GM21381 (cell line): ENCODE measurements around the gene CD47.

Source experiments
- ATAC-seq: cut with Tn5 transposase; IDR thresholded peaks from one replicate; pipeline ENCODE4 v1.9.1; 2021; ENCODE audit warnings: mild to moderate bottlenecking, moderate library complexity; ENCODE audit not compliant: unreplicated experiment

Gene CD47

GRCh38 chr3:108091498-108092250 lies 843 bp upstream of the CD47 start:
- peak; percentile 4 for ATAC-seq

- ATAC-seq, result peak; percentile 8
Measured at GRCh38 chr3:108090049-108090700, 656 bp downstream of the CD47 start.

GRCh38 chr3:108089579-108089978 lies 1.3 kb downstream of the CD47 start:
- ATAC-seq, result no peak

DNA sequence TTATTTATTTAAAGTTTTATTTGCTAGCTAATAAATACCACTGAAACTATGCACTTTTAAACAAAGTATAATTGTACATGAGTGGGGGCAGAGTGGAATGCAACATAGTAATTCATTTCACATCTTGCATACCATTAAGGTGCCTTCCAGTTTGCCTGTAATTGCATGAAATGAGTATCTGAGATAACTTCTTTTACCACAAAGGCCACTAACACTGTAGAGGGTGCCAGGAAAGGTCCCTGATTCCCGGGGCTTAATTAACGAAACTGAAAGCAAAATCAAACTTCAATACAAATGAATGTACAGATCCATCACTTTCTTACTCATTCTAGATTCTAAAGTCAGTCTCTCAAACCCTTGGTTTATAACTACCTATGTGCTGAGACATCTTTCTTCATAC lies 2.1 kb downstream of the CD47 start:
- peak; percentile 31 for ATAC-seq

DNA sequence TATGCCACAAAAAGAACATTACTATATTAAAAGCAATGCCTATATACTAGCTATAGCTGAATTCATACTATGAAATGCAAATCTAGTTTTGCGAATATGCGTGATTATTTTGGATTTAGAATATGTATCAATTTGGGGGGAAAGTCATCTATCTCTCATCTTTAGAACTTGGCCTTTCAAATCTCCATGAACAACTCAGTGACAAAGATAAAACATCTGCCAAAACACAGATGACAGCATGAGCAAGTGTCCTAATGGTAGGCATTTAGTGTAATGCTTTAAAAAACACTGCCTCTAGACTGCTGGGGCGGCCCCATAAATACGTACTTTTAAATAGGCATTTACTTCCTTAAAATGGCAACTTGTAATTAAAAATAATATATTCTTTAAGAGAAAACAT lies 2.7 kb downstream of the CD47 start:
- ATAC-seq, result no peak

DNA sequence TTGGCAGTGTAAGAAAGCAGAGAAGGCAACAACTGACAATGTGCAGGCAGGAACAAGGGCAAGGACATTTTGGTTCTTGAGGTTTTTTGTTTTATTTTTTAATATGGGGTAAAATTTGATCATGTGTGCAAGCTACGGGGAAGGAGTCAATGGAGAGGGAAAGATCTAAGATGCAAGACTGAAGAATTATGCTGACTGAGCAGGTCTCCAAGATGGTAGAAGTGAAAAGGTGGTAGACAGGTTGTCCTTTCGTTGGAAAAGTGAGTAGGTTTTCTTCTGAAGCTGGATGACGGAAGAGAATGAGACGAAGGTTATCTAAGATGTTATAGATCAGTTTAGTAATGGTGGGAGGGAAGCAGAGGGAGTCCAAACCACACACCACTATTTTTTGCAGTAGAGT lies 4.2 kb downstream of the CD47 start:
- ATAC-seq, result no peak

GRCh38 chr3:108085810-108086350 lies 5.0 kb downstream of the CD47 start:
- ATAC-seq, result no peak

GRCh38 chr3:108085370-108085769 lies 5.5 kb downstream of the CD47 start:
- no peak for ATAC-seq

- ATAC-seq, result no peak
Measured at GRCh38 chr3:108079877-108080276, 11.0 kb downstream of the CD47 start.

DNA sequence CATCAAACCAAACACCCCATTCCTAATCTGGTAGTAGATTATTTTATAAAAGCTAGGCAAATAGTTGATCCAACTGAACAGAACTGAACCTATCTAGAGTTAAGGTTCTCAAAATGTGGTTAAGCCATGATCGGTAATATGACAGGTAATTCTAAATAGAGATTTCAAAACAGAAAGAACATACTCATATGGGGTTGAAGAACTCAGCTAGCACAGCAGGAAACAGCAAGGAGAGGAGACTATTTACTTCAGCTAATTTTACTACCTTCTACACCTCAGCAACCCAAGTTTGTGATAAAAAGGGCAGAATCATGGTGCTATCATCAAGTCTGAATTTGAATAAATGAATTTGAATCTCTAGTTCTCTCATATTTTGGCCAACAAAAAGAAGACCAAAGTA lies 11.8 kb downstream of the CD47 start:
- peak; percentile 40 for ATAC-seq

- no peak for ATAC-seq
Measured at GRCh38 chr3:108076564-108076963, 14.3 kb downstream of the CD47 start.

DNA sequence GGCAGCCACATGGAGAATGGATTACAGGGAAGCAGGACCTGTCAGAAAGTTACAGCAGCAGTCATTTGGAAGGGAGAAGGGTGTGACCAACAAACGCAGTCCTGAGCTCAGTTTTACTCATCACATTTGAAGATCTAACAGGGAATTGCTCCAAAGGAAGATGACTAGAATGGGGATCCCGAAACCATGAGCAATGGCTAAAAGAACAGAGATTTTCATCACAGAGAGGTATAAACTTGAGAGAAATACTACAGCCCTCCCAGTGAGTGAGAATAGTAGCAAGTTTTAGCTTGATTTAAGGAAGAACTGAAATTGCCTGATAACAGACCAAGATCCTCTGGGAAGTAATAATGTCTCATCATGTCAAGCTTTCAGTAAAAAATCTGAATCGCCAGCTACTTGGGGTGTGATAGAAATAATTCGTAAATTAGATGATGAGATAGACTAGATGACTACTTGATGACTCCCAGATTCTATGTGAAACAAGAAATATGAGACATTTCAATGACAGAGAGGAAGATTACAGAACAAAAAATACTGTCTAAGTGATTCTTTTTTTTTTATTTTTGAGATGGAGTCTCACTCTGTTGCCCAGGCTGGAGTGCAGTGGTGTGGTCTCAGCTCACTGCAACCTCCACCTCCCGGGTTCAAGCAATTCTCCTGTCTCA lies 16.9 kb downstream of the CD47 start:
- no peak for ATAC-seq

- no peak for ATAC-seq
Measured at GRCh38 chr3:108071368-108071767, 19.5 kb downstream of the CD47 start.

GRCh38 chr3:108070356-108070755 lies 20.5 kb downstream of the CD47 start:
- ATAC-seq, result no peak

- ATAC-seq, result no peak
Measured at GRCh38 chr3:108067768-108068167, 23.1 kb downstream of the CD47 start.

- ATAC-seq, result no peak
Measured at GRCh38 chr3:108065096-108065495, 25.7 kb downstream of the CD47 start.

- ATAC-seq, result no peak
Measured at GRCh38 chr3:108064293-108064887, 26.4 kb downstream of the CD47 start.

DNA sequence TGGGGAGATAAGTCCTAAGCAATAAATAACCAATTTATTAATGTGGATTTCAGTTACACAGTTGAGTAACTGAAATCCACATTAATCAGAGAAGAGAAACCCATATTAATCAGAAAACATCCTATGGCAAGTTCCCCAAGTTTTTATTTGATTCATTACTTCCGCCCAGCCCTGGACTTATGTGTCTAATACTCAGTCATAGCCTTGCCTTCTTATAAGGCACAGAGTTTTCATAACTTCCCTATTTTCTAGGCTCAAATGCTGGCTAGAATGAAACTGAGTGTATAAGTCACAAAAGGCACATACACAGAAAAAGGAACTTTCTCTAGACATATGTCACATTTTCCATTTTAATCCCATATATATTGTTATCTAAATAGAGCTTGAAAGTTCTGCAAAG lies 28.8 kb downstream of the CD47 start:
- ATAC-seq, result peak; percentile 57

DNA sequence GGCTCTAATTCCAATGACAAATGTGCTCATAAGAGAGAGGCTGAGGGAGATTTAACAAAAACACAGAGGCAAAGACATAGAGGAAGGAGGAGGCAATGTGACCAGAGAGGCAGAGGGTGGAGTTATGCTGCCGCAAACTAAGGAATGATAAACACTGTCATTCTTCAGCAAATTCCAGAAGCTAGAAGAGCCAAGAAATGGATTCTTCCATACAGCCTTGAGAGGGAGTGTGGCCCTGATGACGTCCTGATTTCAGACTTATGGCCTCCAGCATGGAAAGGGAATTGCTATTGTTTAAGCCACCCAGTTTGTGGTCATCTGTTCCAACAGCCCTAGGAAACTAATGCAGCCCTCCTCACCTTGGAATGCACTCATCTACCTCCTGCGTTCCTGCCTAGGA lies 30.5 kb downstream of the CD47 start:
- ATAC-seq, result no peak

GRCh38 chr3:108055931-108056330 lies 34.9 kb downstream of the CD47 start:
- no peak for ATAC-seq

GRCh38 chr3:108054935-108055334 lies 35.9 kb downstream of the CD47 start:
- ATAC-seq, result no peak
